BE2C (cell line): ENCODE data around the gene ECT2L.
"Not testable (repeated sequence)": the region's sequence is repeated elsewhere in the genome, so short reads cannot be mapped to it uniquely, and the experiment has no call there.

Source experiments
- DNase-seq: peaks from one replicate; pipeline ENCODE4 v3.0.0-alpha.2; 2020
- H3K27me3 ChIP-seq: fragments of 250-450 bp; sonication (Bioruptor Pico); 2 replicates; pipeline ENCODE4 v1.5.1; 2020; ENCODE audit warnings: mild to moderate bottlenecking
- H3K36me3 ChIP-seq: fragments of 250-450 bp; sonication (Bioruptor Pico); 2 replicates; pipeline ENCODE4 v1.5.1; 2020; ENCODE audit warnings: mild to moderate bottlenecking
- H3K4me1 ChIP-seq: fragments of 250-450 bp; sonication (Bioruptor Pico); 2 replicates; pipeline ENCODE4 v1.5.1; 2020
- H3K4me3 ChIP-seq: 2 replicates; pipeline ENCODE4 v1.5.1; 2011; ENCODE audit warnings: low read depth, low read length
- H3K9me3 ChIP-seq: fragments of 250-450 bp; sonication (Bioruptor Pico); 2 replicates; pipeline ENCODE4 v1.5.1; 2020
- TF ChIP-seq, protein P1 (sequence below): IDR thresholded peaks from 2 replicates; pipeline ENCODE4 v1.5.1; 2012; ENCODE audit warnings: mild to moderate bottlenecking, low read depth, low read length

The ECT2L gene

DNA sequence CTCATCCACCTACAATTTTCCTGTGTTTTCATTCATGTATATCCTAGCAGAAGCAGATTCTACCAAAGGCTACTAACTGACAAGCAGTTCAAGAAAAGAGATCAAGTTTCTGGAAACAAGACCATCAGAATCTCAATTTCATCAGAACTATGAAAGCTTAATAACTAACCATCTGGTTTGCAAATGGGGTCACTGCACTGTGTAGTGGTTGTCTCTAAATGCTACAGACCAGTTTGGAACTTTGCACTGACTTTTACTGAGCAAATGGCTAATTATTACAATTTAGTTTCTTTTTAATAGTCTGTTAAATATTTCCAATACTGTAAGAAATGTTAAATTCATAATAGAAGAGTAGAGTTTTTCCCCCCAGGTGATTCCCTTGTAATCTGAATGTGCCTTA is 127.7 kb downstream of the ECT2L start:
- no peak overlapping the region for H3K4me3 ChIP-seq
- H3K36me3 ChIP-seq: peaks cover 2% of the 10 kb centered on the region; the same call in 1 of the 2 replicates
- H3K9me3 ChIP-seq: no peaks in the 10 kb centered on the region
- TF ChIP-seq, protein P1, sequence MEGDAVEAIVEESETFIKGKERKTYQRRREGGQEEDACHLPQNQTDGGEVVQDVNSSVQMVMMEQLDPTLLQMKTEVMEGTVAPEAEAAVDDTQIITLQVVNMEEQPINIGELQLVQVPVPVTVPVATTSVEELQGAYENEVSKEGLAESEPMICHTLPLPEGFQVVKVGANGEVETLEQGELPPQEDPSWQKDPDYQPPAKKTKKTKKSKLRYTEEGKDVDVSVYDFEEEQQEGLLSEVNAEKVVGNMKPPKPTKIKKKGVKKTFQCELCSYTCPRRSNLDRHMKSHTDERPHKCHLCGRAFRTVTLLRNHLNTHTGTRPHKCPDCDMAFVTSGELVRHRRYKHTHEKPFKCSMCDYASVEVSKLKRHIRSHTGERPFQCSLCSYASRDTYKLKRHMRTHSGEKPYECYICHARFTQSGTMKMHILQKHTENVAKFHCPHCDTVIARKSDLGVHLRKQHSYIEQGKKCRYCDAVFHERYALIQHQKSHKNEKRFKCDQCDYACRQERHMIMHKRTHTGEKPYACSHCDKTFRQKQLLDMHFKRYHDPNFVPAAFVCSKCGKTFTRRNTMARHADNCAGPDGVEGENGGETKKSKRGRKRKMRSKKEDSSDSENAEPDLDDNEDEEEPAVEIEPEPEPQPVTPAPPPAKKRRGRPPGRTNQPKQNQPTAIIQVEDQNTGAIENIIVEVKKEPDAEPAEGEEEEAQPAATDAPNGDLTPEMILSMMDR: no peak
- no peak for DNase-seq
- no peaks in the 10 kb centered on the region for H3K27me3 ChIP-seq
- H3K4me1 ChIP-seq: peaks cover 8% of the 10 kb centered on the region

DNA sequence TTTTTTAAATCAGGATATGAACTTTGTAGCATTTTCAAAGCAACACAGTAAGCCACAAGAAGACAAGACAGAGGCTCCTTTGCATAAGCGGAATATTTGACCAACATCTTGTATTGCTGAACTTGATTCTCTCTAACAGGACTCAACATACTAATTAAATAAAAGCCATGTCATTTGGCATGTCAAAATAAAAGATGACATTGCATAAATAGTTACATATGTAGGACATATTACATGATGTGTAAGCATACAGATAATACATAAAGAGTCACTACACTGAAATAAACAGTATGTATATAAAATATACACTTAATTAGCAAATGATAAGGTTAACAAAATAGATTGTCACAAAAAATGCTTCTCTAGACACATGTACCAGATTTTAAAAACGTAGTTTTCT is 129.9 kb downstream of the ECT2L start:
- no peaks in the 10 kb centered on the region for H3K36me3 ChIP-seq
- DNase-seq: no peak
- no peaks in the 10 kb centered on the region for H3K9me3 ChIP-seq
- no peaks in the 10 kb centered on the region for H3K27me3 ChIP-seq
- H3K4me3 ChIP-seq: no peak overlapping the region
- H3K4me1 ChIP-seq: peaks cover 8% of the 10 kb centered on the region
- TF ChIP-seq, protein P1: no peak

DNA sequence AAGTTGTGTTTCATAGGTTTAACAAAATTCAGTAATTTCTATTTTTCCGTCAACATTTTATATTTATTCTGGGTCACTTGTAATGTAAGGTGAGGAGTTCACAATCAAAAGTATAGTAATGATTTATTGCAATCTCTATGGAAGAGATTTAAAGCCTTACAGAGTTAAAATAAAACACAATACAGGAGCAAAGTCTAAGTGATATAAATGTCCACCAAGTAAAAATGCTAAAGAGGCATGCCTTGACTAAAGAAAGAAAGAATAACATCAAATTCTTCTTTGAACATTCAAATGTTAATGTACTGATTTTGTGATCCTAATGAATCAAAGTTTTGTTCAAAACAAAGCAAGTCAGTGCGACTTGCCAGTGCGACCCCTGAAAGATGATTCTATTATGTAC is 130.7 kb downstream of the ECT2L start:
- no peaks in the 10 kb centered on the region for H3K36me3 ChIP-seq
- H3K4me3 ChIP-seq: no peak overlapping the region
- DNase-seq: no peak
- H3K4me1 ChIP-seq: peaks cover 8% of the 10 kb centered on the region
- TF ChIP-seq, protein P1: no peak
- no peaks in the 10 kb centered on the region for H3K9me3 ChIP-seq
- H3K27me3 ChIP-seq: no peaks in the 10 kb centered on the region

DNA sequence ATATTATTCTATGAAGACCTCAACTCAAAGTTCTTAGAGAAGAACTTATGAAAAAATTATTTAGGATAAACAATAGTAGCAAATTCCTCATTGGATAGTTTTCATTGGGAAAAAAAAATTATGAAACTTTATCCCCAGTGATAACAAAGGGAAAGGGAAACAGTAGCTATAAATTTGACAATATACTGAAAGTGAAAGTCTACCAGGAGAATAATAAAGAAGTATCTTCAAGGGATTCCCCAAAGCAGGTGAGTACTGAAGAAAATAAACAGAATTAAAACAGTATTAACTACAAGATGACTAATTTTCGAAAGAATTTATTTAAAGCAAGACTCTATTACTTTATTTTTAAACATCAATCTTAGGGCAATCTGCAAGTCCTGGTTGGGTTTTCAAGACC is 135.8 kb downstream of the ECT2L start:
- Histone ChIP-seq H3K9me3 (no peaks in the 10 kb centered on the region), H3K36me3 (peaks cover 1% of the 10 kb centered on the region), H3K4me1 (peaks cover 1% of the 10 kb centered on the region), H3K27me3 (no peaks in the 10 kb centered on the region), H3K4me3 (no peak overlapping the region)
- no peak for DNase-seq
- TF ChIP-seq, protein P1: no peak

DNA sequence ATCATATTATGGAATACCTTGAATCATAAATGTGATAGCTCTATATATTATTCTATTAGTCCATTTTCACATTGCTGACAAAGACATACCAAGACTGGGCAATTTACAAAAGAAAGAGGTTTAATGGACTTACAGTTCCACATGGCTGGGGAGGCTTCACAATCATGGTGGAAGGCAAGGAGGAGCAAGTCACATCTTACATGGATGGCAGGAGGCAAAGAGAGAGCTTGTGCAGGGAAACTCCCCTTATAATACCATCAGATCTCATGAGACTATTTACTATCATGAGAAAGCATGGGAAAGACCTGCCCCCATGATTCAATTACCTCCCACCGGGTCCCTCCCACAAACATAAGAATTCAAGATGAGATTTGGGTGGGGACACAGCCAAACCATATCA is 141.0 kb downstream of the ECT2L start:
- peaks cover 17% of the 10 kb centered on the region for H3K36me3 ChIP-seq
- not testable (repeated sequence) for H3K27me3 ChIP-seq, H3K9me3 ChIP-seq, DNase-seq, H3K4me3 ChIP-seq, H3K4me1 ChIP-seq

DNA sequence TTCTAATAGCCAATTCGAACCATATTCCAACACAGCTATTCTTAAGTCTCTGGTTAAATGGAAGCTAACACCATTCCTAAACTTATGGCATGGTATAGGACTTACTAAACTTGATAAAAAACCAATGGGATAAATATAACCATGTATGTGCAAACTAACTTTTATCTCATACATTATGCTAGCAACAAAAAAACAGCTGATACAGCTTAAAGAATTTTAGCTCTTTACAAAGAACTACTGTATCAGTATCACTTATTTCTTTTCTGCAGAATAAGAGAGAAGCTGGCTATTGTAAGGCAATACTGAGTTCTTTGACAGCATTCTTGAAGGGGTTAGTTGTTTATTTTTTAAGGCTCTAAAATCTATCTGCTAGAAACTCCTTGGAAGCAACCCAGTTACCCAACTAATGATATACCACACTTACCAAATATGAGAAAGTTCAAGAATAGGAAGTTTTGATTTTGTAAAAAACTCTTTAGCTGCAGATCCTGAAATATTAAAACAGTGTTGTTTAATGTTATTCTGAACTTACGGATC is 147.3 kb downstream of the ECT2L start:
- Histone ChIP-seq H3K4me1 (no peaks in the 10 kb centered on the region; the same call in 1 of the 2 replicates), H3K4me3 (no peak overlapping the region), H3K27me3 (no peaks in the 10 kb centered on the region), H3K9me3 (no peaks in the 10 kb centered on the region), H3K36me3 (peaks cover 36% of the 10 kb centered on the region)
- DNase-seq: no peak
- TF ChIP-seq, protein P1: no peak

DNA sequence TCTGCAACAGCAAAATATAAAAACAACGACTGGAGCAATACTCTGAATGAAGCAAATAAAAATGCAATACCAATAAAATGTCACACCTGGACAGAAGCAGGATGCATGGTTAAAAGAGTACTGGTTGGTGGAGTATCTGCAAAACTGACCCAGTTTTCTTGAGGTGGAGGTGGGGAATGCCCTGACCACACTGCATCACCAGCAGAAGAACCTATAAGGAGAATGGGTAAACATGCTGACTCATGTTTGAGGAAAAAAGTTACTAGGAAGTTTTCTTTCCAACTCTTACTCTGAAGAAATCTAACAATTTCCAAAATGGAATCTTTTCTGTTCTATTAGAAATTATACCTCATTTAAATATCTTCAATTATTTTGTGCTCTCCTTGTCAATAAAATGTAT is 148.5 kb downstream of the ECT2L start:
- Histone ChIP-seq H3K9me3 (no peaks in the 10 kb centered on the region), H3K27me3 (no peaks in the 10 kb centered on the region), H3K36me3 (peaks cover 36% of the 10 kb centered on the region), H3K4me3 (no peak overlapping the region), H3K4me1 (no peaks in the 10 kb centered on the region; the same call in 1 of the 2 replicates)
- DNase-seq: no peak
- TF ChIP-seq, protein P1: no peak
